ENCODE measurements around the gene AUH.

GRCh38 chr9:91219557-91219956 is 142.2 kb downstream of the AUH start:
- TF ChIP-seq, protein P1, sequence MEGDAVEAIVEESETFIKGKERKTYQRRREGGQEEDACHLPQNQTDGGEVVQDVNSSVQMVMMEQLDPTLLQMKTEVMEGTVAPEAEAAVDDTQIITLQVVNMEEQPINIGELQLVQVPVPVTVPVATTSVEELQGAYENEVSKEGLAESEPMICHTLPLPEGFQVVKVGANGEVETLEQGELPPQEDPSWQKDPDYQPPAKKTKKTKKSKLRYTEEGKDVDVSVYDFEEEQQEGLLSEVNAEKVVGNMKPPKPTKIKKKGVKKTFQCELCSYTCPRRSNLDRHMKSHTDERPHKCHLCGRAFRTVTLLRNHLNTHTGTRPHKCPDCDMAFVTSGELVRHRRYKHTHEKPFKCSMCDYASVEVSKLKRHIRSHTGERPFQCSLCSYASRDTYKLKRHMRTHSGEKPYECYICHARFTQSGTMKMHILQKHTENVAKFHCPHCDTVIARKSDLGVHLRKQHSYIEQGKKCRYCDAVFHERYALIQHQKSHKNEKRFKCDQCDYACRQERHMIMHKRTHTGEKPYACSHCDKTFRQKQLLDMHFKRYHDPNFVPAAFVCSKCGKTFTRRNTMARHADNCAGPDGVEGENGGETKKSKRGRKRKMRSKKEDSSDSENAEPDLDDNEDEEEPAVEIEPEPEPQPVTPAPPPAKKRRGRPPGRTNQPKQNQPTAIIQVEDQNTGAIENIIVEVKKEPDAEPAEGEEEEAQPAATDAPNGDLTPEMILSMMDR (IDR thresholded peaks at IDR 0.05; ENCODE audit: poor library complexity, severe bottlenecking), result no peak
- TF ChIP-seq EZH2 (IDR thresholded peaks at IDR 0.05; ENCODE audit: borderline replicate concordance, insufficient read depth, low read length, poor library complexity, severe bottlenecking), result no peak
- TF ChIP-seq POLR2AphosphoS5 (IDR thresholded peaks at IDR 0.05), result no peak
- TF ChIP-seq RAD21 (conservative IDR thresholded peaks at IDR 0.05), result no peak
- no peak for TF ChIP-seq SMC3 (conservative IDR thresholded peaks at IDR 0.05; ENCODE audit: poor library complexity)
- no peak for TF ChIP-seq EP300 (conservative IDR thresholded peaks at IDR 0.05; ENCODE audit: poor library complexity, severe bottlenecking)
